HepG2 (cell line): Measurements from ENCODE around the gene PAXIP1. TPM values are rescaled to one million over a fixed set of nuclear protein-coding genes. Genes with fewer than 3 reads are reported as not detected.
A peak's percentile ranks its signal among the peaks of the same experiment; 100 is the strongest.

Experiments
- AGO2 ChIP-seq: fragments of 200-400 bp; formaldehyde crosslinking; optimal IDR thresholded peaks from 2 replicates; pipeline ENCODE3; 2017; ENCODE audit warnings: mild to moderate bottlenecking, low read depth, low read length, moderate library complexity
- AHR ChIP-seq: IDR thresholded peaks from 2 replicates; pipeline ENCODE4 v1.6.1; 2018; ENCODE audit warnings: missing genetic modification reagents, missing compliant biosample characterization
- ARID5B ChIP-seq: IDR thresholded peaks from 2 replicates; pipeline ENCODE4 v1.4.0; 2020; ENCODE audit warnings: mild to moderate bottlenecking, missing genetic modification reagents
- PHB2 ChIP-seq: fragments of 450-650 bp; IDR thresholded peaks from 2 replicates; pipeline ENCODE4 v1.6.1; 2018; ENCODE audit not compliant: partially characterized antibody
- RAD21 ChIP-seq: fragments of 450-650 bp; formaldehyde crosslinking; IDR thresholded peaks from 2 replicates; pipeline ENCODE4 v1.5.0; 2020; ENCODE audit warnings: mild to moderate bottlenecking
- RNF2 ChIP-seq: fragments of 450-650 bp; conservative IDR thresholded peaks from 2 replicates; pipeline ENCODE4 v1.6.1; 2016; ENCODE audit warnings: low read depth
- SALL2 ChIP-seq: sonication (generic); formaldehyde crosslinking; IDR thresholded peaks from 2 replicates; pipeline ENCODE4 v1.8.1; 2023; ENCODE audit warnings: mild to moderate bottlenecking, missing genetic modification reagents, inconsistent platforms
- SAP130 ChIP-seq: IDR thresholded peaks from 2 replicates; pipeline ENCODE4 v1.6.1; 2016; ENCODE audit warnings: low read depth
- TAF1 ChIP-seq: sonication (generic); formaldehyde crosslinking; IDR thresholded peaks from 2 replicates; pipeline ENCODE4 v1.4.0; 2020; ENCODE audit warnings: missing genetic modification reagents
- TEAD2 ChIP-seq: sonication (generic); formaldehyde crosslinking; IDR thresholded peaks from 2 replicates; pipeline ENCODE4 v1.9.0; 2021; ENCODE audit warnings: missing genetic modification reagents
- ZBTB14 ChIP-seq: sonication (generic); formaldehyde crosslinking; IDR thresholded peaks from 2 replicates; pipeline ENCODE4 v1.4.0; 2020; ENCODE audit warnings: missing genetic modification reagents
- ZFX ChIP-seq: sonication (generic); formaldehyde crosslinking; IDR thresholded peaks from 2 replicates; pipeline ENCODE4 v1.4.0; 2020; ENCODE audit warnings: mild to moderate bottlenecking, low read depth, missing genetic modification reagents, moderate library complexity
- ZFY ChIP-seq: sonication (generic); formaldehyde crosslinking; IDR thresholded peaks from 2 replicates; pipeline ENCODE4 v1.4.0; 2020; ENCODE audit warnings: missing genetic modification reagents
- ZNF430 ChIP-seq: sonication (generic); formaldehyde crosslinking; IDR thresholded peaks from 2 replicates; pipeline ENCODE4 v1.9.0; 2021; ENCODE audit warnings: mild to moderate bottlenecking, missing genetic modification reagents
- ZNF446 ChIP-seq: sonication (generic); formaldehyde crosslinking; IDR thresholded peaks from 2 replicates; pipeline ENCODE4 v1.5.0; 2020; ENCODE audit warnings: mild to moderate bottlenecking, missing genetic modification reagents
- ZNF773 ChIP-seq: sonication (generic); formaldehyde crosslinking; IDR thresholded peaks from 2 replicates; pipeline ENCODE4 v1.4.0; 2020; ENCODE audit warnings: missing genetic modification reagents, borderline replicate concordance
- polyA plus RNA-seq, 8 experiments: library from polyadenylated mRNA; depleted of rRNA in 3 of 8; stranded (reverse) in 7 of 8; unstranded in 1 of 8; fragments of >200 nt; fragmentation: Illumina TruSeq in 4 of 8; extraction: Trizol in 4 of 8; gene quantifications; 2 replicates each; pipeline versions ENCODE4 v1.2.1 to v1.2.3, GENCODE V29; 2011 to 2016; ENCODE audit warnings: low read depth in 4 of 8, missing spikeins in 1 of 8, mixed read lengths in 1 of 8; ENCODE audit not compliant: insufficient read depth in 1 of 8
- total RNA-seq, 5 experiments: library from RNA; depleted of rRNA; stranded (reverse); fragments of >200 nt; fragmentation: Illumina TruSeq; extraction: Trizol; gene quantifications; 2 replicates each; pipeline ENCODE4 v1.2.3, GENCODE V29; 2016; ENCODE audit warnings: low read depth in 1 of 5
- TF ChIP-seq, protein P1 (sequence below): sonication (generic); formaldehyde crosslinking; IDR thresholded peaks from 2 replicates; pipeline ENCODE4 v1.4.0; 2020; ENCODE audit warnings: mild to moderate bottlenecking, missing genetic modification reagents
- TF ChIP-seq, protein P2 (sequence below): sonication (generic); formaldehyde crosslinking; IDR thresholded peaks from 2 replicates; pipeline ENCODE4 v1.4.0; 2020; ENCODE audit warnings: missing genetic modification reagents, borderline replicate concordance

PAXIP1 gene
- total and polyA plus RNA-seq, 2 of the 13 experiments (the other 11 are each of a cell fraction or from before 2014, with no cell fraction given), result 11.6 to 16.2 TPM

GRCh38 chr7:155002411-155003091, 373 bp downstream of the PAXIP1 start (continued):
- TF ChIP-seq, protein P1, sequence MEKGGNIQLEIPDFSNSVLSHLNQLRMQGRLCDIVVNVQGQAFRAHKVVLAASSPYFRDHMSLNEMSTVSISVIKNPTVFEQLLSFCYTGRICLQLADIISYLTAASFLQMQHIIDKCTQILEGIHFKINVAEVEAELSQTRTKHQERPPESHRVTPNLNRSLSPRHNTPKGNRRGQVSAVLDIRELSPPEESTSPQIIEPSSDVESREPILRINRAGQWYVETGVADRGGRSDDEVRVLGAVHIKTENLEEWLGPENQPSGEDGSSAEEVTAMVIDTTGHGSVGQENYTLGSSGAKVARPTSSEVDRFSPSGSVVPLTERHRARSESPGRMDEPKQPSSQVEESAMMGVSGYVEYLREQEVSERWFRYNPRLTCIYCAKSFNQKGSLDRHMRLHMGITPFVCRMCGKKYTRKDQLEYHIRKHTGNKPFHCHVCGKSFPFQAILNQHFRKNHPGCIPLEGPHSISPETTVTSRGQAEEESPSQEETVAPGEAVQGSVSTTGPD, result no peak
- TF ChIP-seq RNF2, result no peak
- TF ChIP-seq, protein P2, sequence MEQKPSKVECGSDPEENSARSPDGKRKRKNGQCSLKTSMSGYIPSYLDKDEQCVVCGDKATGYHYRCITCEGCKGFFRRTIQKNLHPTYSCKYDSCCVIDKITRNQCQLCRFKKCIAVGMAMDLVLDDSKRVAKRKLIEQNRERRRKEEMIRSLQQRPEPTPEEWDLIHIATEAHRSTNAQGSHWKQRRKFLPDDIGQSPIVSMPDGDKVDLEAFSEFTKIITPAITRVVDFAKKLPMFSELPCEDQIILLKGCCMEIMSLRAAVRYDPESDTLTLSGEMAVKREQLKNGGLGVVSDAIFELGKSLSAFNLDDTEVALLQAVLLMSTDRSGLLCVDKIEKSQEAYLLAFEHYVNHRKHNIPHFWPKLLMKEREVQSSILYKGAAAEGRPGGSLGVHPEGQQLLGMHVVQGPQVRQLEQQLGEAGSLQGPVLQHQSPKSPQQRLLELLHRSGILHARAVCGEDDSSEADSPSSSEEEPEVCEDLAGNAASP (CRISPR knock-in tag), result no peak
- TF ChIP-seq AGO2, result peak; percentile 75
- 0 out of 2 replicates have a peak, but pooled peaks have one; percentile 18 for TF ChIP-seq AHR (CRISPR knock-in tag)
- peak; percentile 32; the same call in 1 of the 2 replicates for TF ChIP-seq SAP130 (CRISPR knock-in tag)
- peak; percentile 23; the same call in 1 of the 2 replicates for TF ChIP-seq ZNF773 (CRISPR knock-in tag)
- 0 out of 2 replicates have a peak, but pooled peaks have one; percentile 27 for TF ChIP-seq ZNF430 (CRISPR knock-in tag)
- peak; percentile 79 for TF ChIP-seq ZBTB14
- TF ChIP-seq ZNF446, result 0 out of 2 replicates have a peak, but pooled peaks have one; percentile 41
- no peak for TF ChIP-seq PHB2
- TF ChIP-seq ARID5B (CRISPR knock-in tag), result no peak
- peak; percentile 45; the same call in 1 of the 2 replicates for TF ChIP-seq SALL2 (CRISPR knock-in tag)
- peak; percentile 68 for TF ChIP-seq ZFX (CRISPR knock-in tag)
- peak; percentile 39; the same call in 1 of the 2 replicates for TF ChIP-seq RAD21
- peak; percentile 37; the same call in 1 of the 2 replicates for TF ChIP-seq TAF1
- no peak for TF ChIP-seq TEAD2
- TF ChIP-seq ZFY (CRISPR knock-in tag), result peak; percentile 77
